GM10248 (cell line): ENCODE results near the gene PTX3.

Experiments
- CTCF ChIA-PET: fragments of 300-600 bp; sonication (Branson Sonifier 250); formaldehyde crosslinking; extraction: SDS; loops from one replicate; lab custom pipeline; 2021; ENCODE audit warnings: antibody characterized with exemption; lab: Yijun Ruan, JAX
- POLR2A ChIA-PET: fragments of 350-650 bp; sonication (Branson Sonifier 250); formaldehyde crosslinking; extraction: SDS; loops from one replicate; lab custom pipeline; 2020; ENCODE audit warnings: antibody characterized with exemption; lab: Yijun Ruan, JAX
- DNase-seq: peaks from one replicate; pipeline ENCODE4 v3.0.0; 2012; ENCODE audit errors: extremely low spot score
- CTCF ChIP-seq: IDR thresholded peaks from 2 replicates; pipeline ENCODE4 v1.5.1; 2012; ENCODE audit warnings: mild to moderate bottlenecking, low read depth; ENCODE audit errors: extremely low read depth, missing control alignments, control extremely low read depth

PTX3 gene

GRCh38 chr3:157491136-157491535 is 54.5 kb downstream of the PTX3 start:
- POLR2A ChIA-PET, result no interaction called here
- no peak for DNase-seq
- TF ChIP-seq CTCF, result no peak
- CTCF ChIA-PET, result no interaction called here
